Fibroblast of the aortic adventitia (primary cell): ENCODE data around the gene RAB4A. TPM values are rescaled to one million over a fixed set of nuclear protein-coding genes. Genes with fewer than 3 reads are reported as not detected.

Experiments used
- DNase-seq: peaks from one replicate; pipeline ENCODE4 v3.0.0-alpha.2; 2010; ENCODE audit warnings: low read depth
- H3K4me3 ChIP-seq: 2 replicates; pipeline ENCODE4 v1.5.1; 2011; ENCODE audit warnings: low read depth, mild to moderate bottlenecking, control low read depth, low read length, moderate library complexity
- total RNA-seq: library from RNA; depleted of rRNA; stranded (reverse); fragments of >200 nt; gene quantifications from 2 replicates; pipeline ENCODE4 v1.2.3, GENCODE V29; 2012; ENCODE audit warnings: low replicate concordance
- TF ChIP-seq, protein P1 (sequence below): IDR thresholded peaks from 2 replicates; pipeline ENCODE4 v1.5.1; 2011; ENCODE audit warnings: mild to moderate bottlenecking, low read length, control low read depth, inconsistent platforms; ENCODE audit not compliant: insufficient read depth

The RAB4A gene
- total RNA-seq, 1 donor, result 30.8 TPM

DNA sequence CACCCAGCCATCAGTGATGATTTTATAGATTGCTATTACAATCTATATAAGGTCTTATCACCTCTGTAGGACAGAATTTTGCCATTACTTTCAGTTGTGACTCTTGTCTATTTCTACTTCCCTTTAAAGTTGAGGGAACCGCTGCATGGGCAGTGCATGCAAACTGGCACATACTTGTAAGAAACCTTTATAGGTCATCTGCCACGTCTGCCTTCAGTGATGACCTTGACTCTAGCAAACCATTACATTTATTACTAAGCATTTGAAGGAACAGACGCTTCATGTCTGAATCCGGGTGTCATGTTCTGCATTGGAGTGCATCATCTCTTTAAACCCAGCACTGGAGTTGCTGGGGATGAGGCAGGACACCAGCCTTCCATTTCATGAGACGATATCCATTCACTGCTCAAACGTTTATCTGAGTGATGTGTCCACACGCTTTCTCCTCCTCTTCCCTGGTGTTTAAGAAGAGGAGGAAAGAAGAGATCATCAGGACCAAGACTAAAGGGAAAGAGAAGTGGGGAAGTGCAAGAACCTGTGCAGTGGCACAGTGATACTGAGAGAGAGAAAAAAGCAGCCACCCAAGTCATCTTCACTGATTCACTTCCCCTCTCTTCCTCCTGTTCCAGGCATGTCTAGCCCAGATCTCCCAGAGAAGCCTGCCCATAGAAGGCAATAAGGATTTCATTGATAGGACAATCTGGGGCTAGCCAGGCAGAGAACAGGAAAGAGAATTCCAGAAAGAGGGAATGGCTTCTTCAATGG lies 57.9 kb downstream of the RAB4A start:
- no peak for DNase-seq
- H3K4me3 ChIP-seq, result no peak overlapping the region
- TF ChIP-seq, protein P1, sequence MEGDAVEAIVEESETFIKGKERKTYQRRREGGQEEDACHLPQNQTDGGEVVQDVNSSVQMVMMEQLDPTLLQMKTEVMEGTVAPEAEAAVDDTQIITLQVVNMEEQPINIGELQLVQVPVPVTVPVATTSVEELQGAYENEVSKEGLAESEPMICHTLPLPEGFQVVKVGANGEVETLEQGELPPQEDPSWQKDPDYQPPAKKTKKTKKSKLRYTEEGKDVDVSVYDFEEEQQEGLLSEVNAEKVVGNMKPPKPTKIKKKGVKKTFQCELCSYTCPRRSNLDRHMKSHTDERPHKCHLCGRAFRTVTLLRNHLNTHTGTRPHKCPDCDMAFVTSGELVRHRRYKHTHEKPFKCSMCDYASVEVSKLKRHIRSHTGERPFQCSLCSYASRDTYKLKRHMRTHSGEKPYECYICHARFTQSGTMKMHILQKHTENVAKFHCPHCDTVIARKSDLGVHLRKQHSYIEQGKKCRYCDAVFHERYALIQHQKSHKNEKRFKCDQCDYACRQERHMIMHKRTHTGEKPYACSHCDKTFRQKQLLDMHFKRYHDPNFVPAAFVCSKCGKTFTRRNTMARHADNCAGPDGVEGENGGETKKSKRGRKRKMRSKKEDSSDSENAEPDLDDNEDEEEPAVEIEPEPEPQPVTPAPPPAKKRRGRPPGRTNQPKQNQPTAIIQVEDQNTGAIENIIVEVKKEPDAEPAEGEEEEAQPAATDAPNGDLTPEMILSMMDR, result no peak

DNA sequence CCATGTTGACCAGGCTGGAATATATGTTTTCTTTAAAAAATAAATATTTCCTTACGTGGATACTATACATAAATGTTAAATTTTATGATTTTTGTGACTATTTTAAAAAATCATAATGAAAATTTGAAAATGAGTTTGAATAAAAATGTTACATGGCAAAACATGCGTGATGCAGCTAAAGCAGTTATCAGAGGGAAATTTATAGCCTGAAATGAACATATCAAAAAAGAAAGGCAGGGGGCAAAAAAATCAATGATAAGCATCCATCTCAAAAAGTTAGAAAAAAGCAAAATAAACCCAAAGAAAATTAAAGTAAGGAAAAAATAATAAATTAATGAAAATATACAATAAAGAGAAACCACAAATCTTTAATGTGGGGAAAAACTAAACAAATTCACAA lies 63.4 kb downstream of the RAB4A start:
- TF ChIP-seq, protein P1, result no peak
- no peak overlapping the region for H3K4me3 ChIP-seq
- DNase-seq, result no peak

DNA sequence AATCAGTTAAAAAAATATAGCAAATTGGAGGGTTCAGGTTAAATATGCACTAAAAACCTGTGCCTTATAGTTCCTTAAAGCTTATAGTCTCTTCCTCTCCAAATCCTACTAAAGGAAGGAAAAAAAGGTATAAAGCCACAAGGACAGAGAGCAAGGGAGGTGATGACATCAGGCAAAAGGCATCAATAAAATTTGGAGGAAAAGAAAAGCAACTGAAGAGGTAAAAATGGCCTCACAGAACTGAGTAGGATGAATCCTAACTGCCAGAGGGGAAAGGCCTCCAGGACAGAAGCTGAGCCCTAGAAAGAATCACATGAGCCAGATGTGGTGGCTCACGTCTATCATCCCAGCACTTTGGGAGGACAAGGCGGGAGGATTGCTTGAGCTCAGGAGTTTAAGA lies 63.8 kb downstream of the RAB4A start:
- H3K4me3 ChIP-seq, result no peak overlapping the region
- DNase-seq, result no peak
- TF ChIP-seq, protein P1, result no peak

DNA sequence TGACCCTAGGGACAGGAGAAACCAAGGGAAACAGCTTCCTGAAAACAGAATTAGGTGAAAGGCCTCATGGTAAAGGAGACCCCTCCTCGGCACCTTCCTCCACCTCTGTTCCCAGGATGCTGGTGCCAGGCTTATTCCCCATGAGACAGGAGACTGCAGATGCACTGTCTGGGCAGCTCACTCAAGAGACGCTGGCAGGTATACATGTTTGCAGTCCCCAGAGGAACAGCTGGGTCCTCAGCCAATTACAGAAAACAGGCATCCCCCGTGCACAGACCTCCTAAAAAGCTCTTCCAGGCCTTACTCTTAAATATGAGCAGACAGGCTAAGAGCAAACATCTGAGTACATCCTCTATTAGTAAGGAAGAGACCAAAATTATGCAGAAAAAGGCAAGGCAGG lies 65.4 kb downstream of the RAB4A start:
- H3K4me3 ChIP-seq, result no peak overlapping the region
- DNase-seq, result no peak
- TF ChIP-seq, protein P1, result no peak

DNA sequence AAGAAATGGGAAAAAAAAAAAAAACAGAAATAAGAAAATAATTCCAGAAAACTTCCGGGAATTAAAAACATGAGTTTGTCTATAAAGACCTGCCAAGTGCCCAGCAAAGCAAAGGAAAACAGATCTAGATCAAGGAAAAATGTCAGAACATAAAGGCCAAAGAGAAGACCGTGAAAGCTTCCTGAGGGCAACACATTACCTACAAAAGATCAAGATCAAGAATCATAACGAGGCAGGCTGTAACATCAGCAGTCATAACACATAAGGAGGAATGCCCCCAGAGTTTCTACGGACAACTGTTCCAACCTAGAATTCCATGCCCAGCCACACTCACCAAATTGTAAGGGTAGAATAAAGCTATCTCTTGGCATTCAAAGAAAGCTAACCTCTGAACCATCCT lies 68.2 kb downstream of the RAB4A start:
- DNase-seq, result no peak
- TF ChIP-seq, protein P1, result no peak
- no peak overlapping the region for H3K4me3 ChIP-seq

DNA sequence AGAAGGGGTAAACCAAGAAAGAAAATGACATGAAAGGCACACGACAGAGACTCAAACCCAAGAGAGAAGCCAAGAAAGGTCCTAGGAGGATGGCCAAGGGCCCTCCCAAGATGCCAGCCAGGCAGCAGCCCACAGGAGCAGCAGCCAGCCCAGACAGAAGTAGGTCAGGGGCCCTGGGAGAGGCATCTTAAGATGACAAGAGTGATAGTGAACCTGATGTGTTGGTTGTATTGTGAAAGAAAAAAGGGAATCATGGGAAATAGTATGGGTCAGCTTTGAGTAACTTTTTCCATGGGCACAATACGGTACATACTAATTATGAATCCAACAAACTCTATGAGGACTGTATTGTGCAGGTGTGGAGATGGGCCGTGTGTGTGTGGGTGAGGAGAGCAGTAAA lies 68.6 kb downstream of the RAB4A start:
- DNase-seq, result no peak
- no peak overlapping the region for H3K4me3 ChIP-seq
- TF ChIP-seq, protein P1, result no peak

DNA sequence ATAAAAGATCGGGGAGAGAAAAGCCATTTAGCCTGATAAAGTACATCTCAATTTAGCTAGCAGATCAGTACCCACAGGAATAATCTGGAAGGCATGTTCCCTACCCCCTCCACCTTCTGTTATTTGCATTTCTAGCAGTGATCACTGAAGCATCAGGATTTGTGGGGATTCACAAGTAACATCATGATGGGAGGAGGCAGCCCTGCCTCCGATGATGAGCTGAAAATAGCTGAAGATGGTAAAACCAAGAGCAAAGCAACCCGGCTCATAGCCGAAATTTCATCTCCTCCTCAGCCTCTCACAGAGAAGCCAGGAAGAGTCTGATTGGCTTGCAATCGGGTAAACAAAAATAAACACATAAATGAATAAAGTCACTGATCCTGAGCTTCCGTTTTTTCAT lies 69.6 kb downstream of the RAB4A start:
- TF ChIP-seq, protein P1, result no peak
- H3K4me3 ChIP-seq, result no peak overlapping the region
- no peak for DNase-seq
